Endodermal cell (in vitro differentiated cells): ENCODE measurements around the gene FGFBP3. TPM values are rescaled to one million over a fixed set of nuclear protein-coding genes. Genes with fewer than 3 reads are reported as not detected.
"Not testable (repeated sequence)": the region's sequence is repeated elsewhere in the genome, so short reads cannot be mapped to it uniquely, and the experiment has no call there.

Experiments
- DNase-seq: peaks from one replicate; pipeline ENCODE4 v3.0.0-alpha.2; 2017
- H3K27ac ChIP-seq: 2 replicates; pipeline ENCODE4 v1.5.1; 2013; ENCODE audit warnings: mild to moderate bottlenecking, low read depth, low read length, moderate library complexity
- H3K27me3 ChIP-seq: 2 replicates; pipeline ENCODE4 v1.6.1; 2013; ENCODE audit warnings: mild to moderate bottlenecking, low read length, moderate library complexity; ENCODE audit not compliant: insufficient read depth, control insufficient read depth, poor library complexity, severe bottlenecking
- H3K36me3 ChIP-seq: 2 replicates; pipeline ENCODE4 v1.7.0; 2013; ENCODE audit warnings: mild to moderate bottlenecking, low read length, moderate library complexity; ENCODE audit not compliant: control insufficient read depth, insufficient read depth
- H3K4me1 ChIP-seq: one replicate; pipeline ENCODE4 v1.7.0; 2013; ENCODE audit warnings: low read length; ENCODE audit not compliant: control insufficient read depth, insufficient read depth
- H3K4me3 ChIP-seq: 2 replicates; pipeline ENCODE4 v1.5.1; 2013; ENCODE audit warnings: mild to moderate bottlenecking, low read length, moderate library complexity
- H3K9ac ChIP-seq: 2 replicates; pipeline ENCODE4 v1.6.1; 2013; ENCODE audit warnings: mild to moderate bottlenecking, low read length, moderate library complexity; ENCODE audit not compliant: poor library complexity, severe bottlenecking; ENCODE audit errors: extremely low read depth
- H3K9me3 ChIP-seq: 2 replicates; pipeline ENCODE4 v1.6.1; 2013; ENCODE audit warnings: mild to moderate bottlenecking, low read length, moderate library complexity; ENCODE audit not compliant: control insufficient read depth
- H3K27ac Mint-ChIP-seq: 2 replicates; pipeline ENCODE4 v1.8.0; 2020; ENCODE audit warnings: mixed read lengths
- H3K27me3 Mint-ChIP-seq: 2 replicates; pipeline ENCODE4 v1.8.0; 2021; ENCODE audit warnings: mild to moderate bottlenecking, mixed read lengths; ENCODE audit not compliant: insufficient read depth
- H3K36me3 Mint-ChIP-seq: 2 replicates; pipeline ENCODE4 v1.8.0; 2020; ENCODE audit warnings: low read depth, mixed read lengths
- H3K4me1 Mint-ChIP-seq: 2 replicates; pipeline ENCODE4 v1.8.0; 2020; ENCODE audit warnings: mixed read lengths
- H3K4me3 Mint-ChIP-seq: 2 replicates; pipeline ENCODE4 v1.8.0; 2020; ENCODE audit warnings: mild to moderate bottlenecking, moderate library complexity, mixed read lengths
- H3K9me3 Mint-ChIP-seq: 2 replicates; pipeline ENCODE4 v1.8.0; 2020; ENCODE audit warnings: mild to moderate bottlenecking, mixed read lengths
- WGBS, 2 experiments: methylation state at CpG; one replicate each; pipeline versions ENCODE4 v1.1.5 to v1.1.7; 2013; ENCODE audit warnings: missing lambda C conversion rate in 2 of 2, mixed read lengths in 1 of 2; ENCODE audit not compliant: insufficient coverage in 1 of 2, insufficient read length in 1 of 2; 5-methylcytosine and 5-hydroxymethylcytosine counted together
- total RNA-seq, 2 donors: library from RNA; stranded (reverse); fragmentation: NEBNext Ultra II Directional in 1 of 2; extraction: Animal tissue kit (Norgen Biotek cat#: 25700) in 1 of 2; gene quantifications; 2 replicates in 1 of 2; 3 replicates in 1 of 2; pipeline ENCODE4 v1.2.1, GENCODE V29; 2021
- TF ChIP-seq, protein P1 (sequence below): fragments of 200-600 bp; sonication (generic); conservative IDR thresholded peaks from 2 replicates; pipeline ENCODE4 v1.5.0; 2021; ENCODE audit warnings: antibody characterized with exemption, mild to moderate bottlenecking

The FGFBP3 gene
- total RNA-seq, 2 donors from 2014 or later = 4.3 to 19.0 TPM

- no peak overlapping the region for H3K4me3 ChIP-seq
- no peak overlapping the region for H3K27ac Mint-ChIP-seq
- TF ChIP-seq, protein P1, sequence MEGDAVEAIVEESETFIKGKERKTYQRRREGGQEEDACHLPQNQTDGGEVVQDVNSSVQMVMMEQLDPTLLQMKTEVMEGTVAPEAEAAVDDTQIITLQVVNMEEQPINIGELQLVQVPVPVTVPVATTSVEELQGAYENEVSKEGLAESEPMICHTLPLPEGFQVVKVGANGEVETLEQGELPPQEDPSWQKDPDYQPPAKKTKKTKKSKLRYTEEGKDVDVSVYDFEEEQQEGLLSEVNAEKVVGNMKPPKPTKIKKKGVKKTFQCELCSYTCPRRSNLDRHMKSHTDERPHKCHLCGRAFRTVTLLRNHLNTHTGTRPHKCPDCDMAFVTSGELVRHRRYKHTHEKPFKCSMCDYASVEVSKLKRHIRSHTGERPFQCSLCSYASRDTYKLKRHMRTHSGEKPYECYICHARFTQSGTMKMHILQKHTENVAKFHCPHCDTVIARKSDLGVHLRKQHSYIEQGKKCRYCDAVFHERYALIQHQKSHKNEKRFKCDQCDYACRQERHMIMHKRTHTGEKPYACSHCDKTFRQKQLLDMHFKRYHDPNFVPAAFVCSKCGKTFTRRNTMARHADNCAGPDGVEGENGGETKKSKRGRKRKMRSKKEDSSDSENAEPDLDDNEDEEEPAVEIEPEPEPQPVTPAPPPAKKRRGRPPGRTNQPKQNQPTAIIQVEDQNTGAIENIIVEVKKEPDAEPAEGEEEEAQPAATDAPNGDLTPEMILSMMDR = no peak
- no peaks in the 10 kb centered on the region for H3K36me3 ChIP-seq
- H3K9ac ChIP-seq = no peak overlapping the region
- H3K4me1 Mint-ChIP-seq = peaks cover 5% of the 10 kb centered on the region
- no peaks in the 10 kb centered on the region for H3K9me3 ChIP-seq
- no peak overlapping the region for H3K27ac ChIP-seq
- peaks cover 6% of the 10 kb centered on the region for H3K9me3 Mint-ChIP-seq
- H3K27me3 Mint-ChIP-seq = peaks cover 2% of the 10 kb centered on the region
- H3K36me3 Mint-ChIP-seq = no peaks in the 10 kb centered on the region
- H3K4me3 Mint-ChIP-seq = no peak overlapping the region
- H3K4me1 ChIP-seq = no peaks in the 10 kb centered on the region
- WGBS, 2 experiments = 93 to 96% methylated on average over 2 to 3 of the region's 3 CpGs
- H3K27me3 ChIP-seq = no peaks in the 10 kb centered on the region
- DNase-seq = no peak
These were observed 13.0 kb downstream of the FGFBP3 start for GRCh38 chr10:91896212-91896756.

- H3K4me1 Mint-ChIP-seq = not testable (repeated sequence)
These were observed 15.0 kb downstream of the FGFBP3 start for GRCh38 chr10:91894261-91894685.

GRCh38 chr10:91893051-91893450 is 16.2 kb downstream of the FGFBP3 start:
- WGBS, 2 experiments = 95% methylated on average over 2 of the region's 2 CpGs; no CpG with 5 or more reads in 1 of the 2 experiments
- Histone ChIP-seq H3K9ac (no peak overlapping the region), H3K27me3 (no peaks in the 10 kb centered on the region), H3K9me3 (no peaks in the 10 kb centered on the region), H3K27ac (no peak overlapping the region), H3K4me1 (no peaks in the 10 kb centered on the region), H3K36me3 (no peaks in the 10 kb centered on the region), H3K4me3 (no peak overlapping the region)
- peaks cover 4% of the 10 kb centered on the region for H3K4me1 Mint-ChIP-seq
- H3K27ac Mint-ChIP-seq = no peak overlapping the region
- DNase-seq = no peak
- peaks cover 2% of the 10 kb centered on the region for H3K27me3 Mint-ChIP-seq
- H3K4me3 Mint-ChIP-seq = no peak overlapping the region
- H3K9me3 Mint-ChIP-seq = peaks cover 6% of the 10 kb centered on the region
- H3K36me3 Mint-ChIP-seq = no peaks in the 10 kb centered on the region
- TF ChIP-seq, protein P1 = no peak

More at GRCh38 chr10:91894261-91894685, 15.0 kb downstream of the FGFBP3 start:
- H3K36me3 ChIP-seq, H3K27me3 Mint-ChIP-seq, DNase-seq, H3K9ac ChIP-seq, H3K9me3 Mint-ChIP-seq, H3K4me3 Mint-ChIP-seq, H3K9me3 ChIP-seq, H3K27ac Mint-ChIP-seq, H3K4me1 ChIP-seq, H3K27me3 ChIP-seq, H3K27ac ChIP-seq, H3K4me3 ChIP-seq, H3K36me3 Mint-ChIP-seq: not testable (repeated sequence)
- 90 to 93% methylated on average over 10 to 14 of the region's 14 CpGs for WGBS, 2 experiments
